ENCODE data around the gene ADCY9.
A peak's percentile ranks its signal among the peaks of the same experiment; 100 is the strongest.

Gene ADCY9

GRCh38 chr16:4058386-4058785 lies 57.9 kb downstream of the ADCY9 start:
- DNase-seq (ENCODE audit: low read depth): no peak
- no peak overlapping the region for H3K4me3 ChIP-seq (ENCODE audit: low read depth, low read length)
- TF ChIP-seq, protein P1, sequence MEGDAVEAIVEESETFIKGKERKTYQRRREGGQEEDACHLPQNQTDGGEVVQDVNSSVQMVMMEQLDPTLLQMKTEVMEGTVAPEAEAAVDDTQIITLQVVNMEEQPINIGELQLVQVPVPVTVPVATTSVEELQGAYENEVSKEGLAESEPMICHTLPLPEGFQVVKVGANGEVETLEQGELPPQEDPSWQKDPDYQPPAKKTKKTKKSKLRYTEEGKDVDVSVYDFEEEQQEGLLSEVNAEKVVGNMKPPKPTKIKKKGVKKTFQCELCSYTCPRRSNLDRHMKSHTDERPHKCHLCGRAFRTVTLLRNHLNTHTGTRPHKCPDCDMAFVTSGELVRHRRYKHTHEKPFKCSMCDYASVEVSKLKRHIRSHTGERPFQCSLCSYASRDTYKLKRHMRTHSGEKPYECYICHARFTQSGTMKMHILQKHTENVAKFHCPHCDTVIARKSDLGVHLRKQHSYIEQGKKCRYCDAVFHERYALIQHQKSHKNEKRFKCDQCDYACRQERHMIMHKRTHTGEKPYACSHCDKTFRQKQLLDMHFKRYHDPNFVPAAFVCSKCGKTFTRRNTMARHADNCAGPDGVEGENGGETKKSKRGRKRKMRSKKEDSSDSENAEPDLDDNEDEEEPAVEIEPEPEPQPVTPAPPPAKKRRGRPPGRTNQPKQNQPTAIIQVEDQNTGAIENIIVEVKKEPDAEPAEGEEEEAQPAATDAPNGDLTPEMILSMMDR (IDR thresholded peaks at IDR 0.05; ENCODE audit: control insufficient read depth, extremely low read depth, insufficient read depth): no peak

DNA sequence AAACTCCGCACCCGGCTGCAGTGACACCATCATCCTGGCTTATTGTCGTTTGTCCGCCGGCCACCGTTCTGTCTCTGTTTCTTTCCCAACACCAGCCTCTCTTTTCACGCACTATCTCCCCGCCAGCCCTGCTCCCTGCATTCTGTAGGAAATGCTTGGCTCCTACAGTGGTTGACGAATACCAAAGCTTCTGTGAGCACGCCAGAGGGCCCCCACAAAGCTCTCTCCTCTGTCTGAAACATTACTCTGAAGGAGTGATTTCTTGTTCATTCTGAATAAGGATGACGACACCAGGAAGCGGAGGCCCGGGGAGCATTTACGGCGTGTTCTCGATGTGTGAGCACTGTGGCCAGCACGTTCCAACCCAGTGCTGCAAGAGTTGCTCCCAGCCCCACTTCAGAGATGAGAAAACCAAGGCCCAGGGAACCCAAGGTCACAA lies 58.8 kb downstream of the ADCY9 start:
- TF ChIP-seq, protein P1 (IDR thresholded peaks at IDR 0.05; ENCODE audit: control insufficient read depth, extremely low read depth, insufficient read depth): no peak
- DNase-seq (ENCODE audit: low read depth): no peak
- no peak overlapping the region for H3K4me3 ChIP-seq (ENCODE audit: low read depth, low read length)

GRCh38 chr16:4056161-4057105 lies 59.8 kb downstream of the ADCY9 start:
- TF ChIP-seq, protein P1 (IDR thresholded peaks at IDR 0.05; ENCODE audit: control insufficient read depth, extremely low read depth, insufficient read depth): no peak
- no peak for DNase-seq (ENCODE audit: low read depth)

DNA sequence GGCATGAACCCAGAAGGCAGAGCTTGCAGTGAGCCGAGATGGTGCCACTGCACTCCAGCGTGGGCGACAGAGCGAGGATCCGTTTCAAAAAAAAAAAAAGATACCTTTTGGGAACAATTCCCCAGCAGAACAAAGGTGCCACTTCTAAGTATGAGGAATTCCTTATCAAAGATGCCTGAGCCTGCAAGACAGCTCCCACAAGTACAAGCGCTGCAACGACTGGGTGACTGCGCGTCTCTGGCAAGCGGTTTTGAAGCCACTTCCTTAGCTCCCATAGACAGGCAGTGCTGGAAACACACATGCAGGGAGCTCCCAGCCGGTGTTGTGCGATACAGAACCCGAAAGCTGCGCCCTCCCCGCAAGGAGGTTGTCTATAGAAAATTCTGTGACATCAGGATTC lies 60.5 kb downstream of the ADCY9 start:
- TF ChIP-seq, protein P1 (IDR thresholded peaks at IDR 0.05; ENCODE audit: control insufficient read depth, extremely low read depth, insufficient read depth): no peak
- DNase-seq (ENCODE audit: low read depth): no peak
- no peak overlapping the region for H3K4me3 ChIP-seq (ENCODE audit: low read depth, low read length)

More at GRCh38 chr16:4056161-4057105, 59.8 kb downstream of the ADCY9 start:
- no peak overlapping the region for H3K4me3 ChIP-seq (ENCODE audit: low read depth, low read length)

GRCh38 chr16:4053301-4053845 lies 62.9 kb downstream of the ADCY9 start:
- TF ChIP-seq, protein P1 (IDR thresholded peaks at IDR 0.05; ENCODE audit: control insufficient read depth, extremely low read depth, insufficient read depth): no peak
- H3K4me3 ChIP-seq (ENCODE audit: low read depth, low read length): no peak overlapping the region

DNA sequence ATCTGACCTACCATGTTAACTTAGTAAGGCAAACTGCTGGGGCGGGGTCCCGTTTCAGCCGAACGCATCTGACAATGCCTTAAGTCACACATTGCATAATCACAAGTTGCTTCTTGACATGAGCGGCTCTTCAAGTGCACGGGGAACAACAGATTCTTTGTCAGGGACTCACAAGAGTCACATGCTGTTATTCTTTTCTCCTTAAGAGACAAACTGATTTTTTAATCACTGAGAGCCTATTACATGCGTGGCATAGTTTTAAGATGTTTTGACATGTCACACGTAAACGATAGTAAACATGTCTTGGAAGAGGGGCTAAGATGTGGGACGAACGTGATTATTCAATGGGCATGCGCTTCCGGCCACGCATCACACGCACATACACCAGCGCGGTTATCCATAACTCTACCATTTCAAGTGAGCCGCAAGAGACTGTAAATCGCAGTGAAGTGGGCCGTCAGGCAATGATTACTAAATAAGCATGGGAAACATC lies 63.4 kb downstream of the ADCY9 start:
- H3K4me3 ChIP-seq (ENCODE audit: low read depth, low read length): no peak overlapping the region
- TF ChIP-seq, protein P1 (IDR thresholded peaks at IDR 0.05; ENCODE audit: control insufficient read depth, extremely low read depth, insufficient read depth): no peak
- no peak for DNase-seq (ENCODE audit: low read depth)

More at GRCh38 chr16:4053301-4053845, 62.9 kb downstream of the ADCY9 start:
- peak; percentile 19 for DNase-seq (ENCODE audit: low read depth)
